NCI-H446 treated with DMSO at 0.1 percent for 48 hours (cell line): ENCODE data around the gene AUTS2.
A peak's percentile ranks its signal among the peaks of the same experiment; 100 is the strongest.

Source experiments
- DNase-seq: peaks from one replicate; lab custom pipeline; 2025; lab: John Stamatoyannopoulos, UW

Gene AUTS2

DNA sequence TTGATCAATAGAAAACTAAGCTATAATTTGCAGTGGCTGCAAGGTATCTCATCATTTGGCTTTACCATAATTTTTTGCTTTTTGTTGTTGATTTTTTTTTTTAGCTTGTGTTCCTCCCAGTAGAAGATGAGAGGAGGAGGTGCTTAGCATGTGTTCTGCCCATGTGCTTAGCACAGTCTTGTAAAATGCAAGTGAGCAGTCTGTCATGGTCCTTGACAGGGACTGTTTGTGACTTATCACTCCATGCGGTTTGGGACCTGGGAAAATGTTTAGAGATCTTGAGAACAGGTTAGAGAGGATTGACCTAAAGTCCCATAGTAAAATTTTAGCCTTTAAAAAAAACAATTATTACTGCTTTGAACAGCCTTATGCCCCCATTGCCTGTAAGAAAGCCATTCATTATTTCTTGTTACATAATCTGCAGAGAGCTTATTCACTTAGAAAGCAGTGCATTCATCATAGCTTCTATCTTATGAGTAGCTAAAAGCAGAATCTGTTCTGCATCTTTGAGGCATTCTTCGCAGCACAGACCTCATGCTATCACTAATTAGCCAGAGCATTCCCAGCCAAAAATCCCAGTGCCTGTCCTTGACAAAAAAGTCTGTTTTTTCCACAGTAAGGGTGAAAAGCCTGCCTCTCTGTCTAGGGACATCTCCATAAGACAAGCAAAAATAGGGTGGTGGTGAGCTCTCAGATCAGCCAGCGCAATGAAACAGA lies 784.9 kb downstream of the AUTS2 start:
- peak; percentile 45 for DNase-seq

- DNase-seq = peak; percentile 91
These were observed 785.7 kb downstream of the AUTS2 start for GRCh38 chr7:70384024-70384423.

DNA sequence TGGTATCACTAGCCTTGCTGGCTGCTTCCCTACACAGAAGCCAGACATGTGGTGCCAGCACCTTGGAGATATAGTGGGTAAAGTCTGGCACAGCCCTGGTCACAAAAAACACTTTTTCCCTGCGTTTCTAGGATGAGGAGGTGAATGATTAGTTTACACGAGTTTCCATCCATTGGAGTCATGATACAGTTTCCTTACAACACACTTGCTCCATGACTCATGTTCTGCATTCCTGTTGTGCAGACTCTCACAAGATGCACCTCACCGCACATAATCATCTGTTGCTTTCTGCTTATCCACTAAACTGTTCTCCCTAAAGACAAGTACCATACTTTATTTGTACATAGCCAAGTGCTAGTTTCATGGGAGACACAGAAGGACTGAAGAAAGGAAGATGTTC lies 786.6 kb downstream of the AUTS2 start:
- peak; percentile 43 for DNase-seq

DNA sequence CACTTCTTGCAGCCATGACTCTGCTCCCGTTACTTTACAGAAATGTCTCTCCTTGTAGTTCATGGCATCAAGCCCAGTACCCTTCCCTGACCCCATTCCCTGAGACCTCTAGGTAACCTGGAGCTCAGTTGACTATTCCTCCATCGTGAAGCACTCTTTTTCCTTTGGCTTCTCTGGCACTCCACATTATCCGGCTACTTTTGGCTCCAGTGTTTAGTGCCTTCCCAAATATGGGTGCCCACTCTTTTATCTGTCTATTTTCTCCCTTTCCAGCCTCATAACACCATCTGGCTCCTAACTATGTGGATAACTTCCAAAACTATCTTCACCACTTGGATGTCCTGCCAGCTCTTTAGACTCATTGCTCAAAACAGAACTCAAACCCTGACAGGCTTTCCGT lies 788.9 kb downstream of the AUTS2 start:
- peak; percentile 92 for DNase-seq

- DNase-seq = no peak
These were observed 791.4 kb downstream of the AUTS2 start for GRCh38 chr7:70389531-70390151.

- no peak for DNase-seq
These were observed 792.0 kb downstream of the AUTS2 start for GRCh38 chr7:70390251-70390650.

GRCh38 chr7:70392256-70392876 lies 794.1 kb downstream of the AUTS2 start:
- peak; percentile 12 for DNase-seq

DNA sequence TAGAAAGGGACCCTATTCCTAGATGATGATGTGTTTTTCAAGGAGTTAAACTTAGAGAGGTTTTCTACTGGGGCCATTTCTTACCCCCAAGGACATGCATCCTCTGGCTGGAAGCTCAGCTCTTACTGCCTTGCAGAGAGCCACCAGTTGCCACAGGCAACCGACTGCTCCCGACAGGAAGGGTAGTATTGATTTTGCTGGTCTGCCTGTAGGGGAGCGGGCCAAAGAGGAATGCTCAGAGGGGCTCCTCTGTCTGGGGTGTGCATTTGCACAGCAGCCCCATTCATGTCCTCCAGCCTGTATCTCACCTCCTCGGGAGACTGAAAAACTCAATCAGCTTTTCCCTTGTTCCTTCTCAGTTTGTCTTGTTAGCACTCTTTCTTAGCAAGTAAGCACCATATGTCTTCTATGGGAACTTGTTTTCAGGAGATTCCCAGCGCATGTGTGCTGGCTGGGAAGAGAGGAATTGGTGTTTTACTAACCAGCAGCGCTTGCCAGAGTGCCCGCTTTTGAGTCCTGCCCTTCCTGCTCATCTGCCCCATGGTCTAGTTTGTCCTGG lies 794.7 kb downstream of the AUTS2 start:
- no peak for DNase-seq

DNA sequence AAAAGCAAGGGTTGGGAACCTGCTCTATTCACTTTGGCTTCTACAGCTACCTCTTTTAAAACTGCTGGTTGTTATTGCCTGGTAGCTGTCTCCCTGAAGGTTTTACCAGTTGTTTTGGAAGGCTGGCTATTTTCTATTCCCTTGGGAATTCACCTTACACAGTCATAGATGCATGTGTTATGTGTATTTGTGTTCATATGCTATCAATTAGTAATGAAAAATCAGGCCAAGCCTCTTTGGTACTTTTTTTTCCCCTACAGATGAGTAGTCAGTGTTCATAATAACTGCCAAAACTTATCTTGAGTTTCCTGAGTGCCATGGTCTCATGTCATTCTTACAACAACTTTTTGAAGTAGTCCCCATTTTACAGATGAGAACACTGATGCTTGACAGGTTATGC lies 795.7 kb downstream of the AUTS2 start:
- DNase-seq = no peak

- DNase-seq = no peak
These were observed 802.6 kb downstream of the AUTS2 start for GRCh38 chr7:70400829-70401380.

- no peak for DNase-seq
These were observed 803.8 kb downstream of the AUTS2 start for GRCh38 chr7:70402069-70402468.

GRCh38 chr7:70405241-70405640 lies 807.0 kb downstream of the AUTS2 start:
- no peak for DNase-seq

DNA sequence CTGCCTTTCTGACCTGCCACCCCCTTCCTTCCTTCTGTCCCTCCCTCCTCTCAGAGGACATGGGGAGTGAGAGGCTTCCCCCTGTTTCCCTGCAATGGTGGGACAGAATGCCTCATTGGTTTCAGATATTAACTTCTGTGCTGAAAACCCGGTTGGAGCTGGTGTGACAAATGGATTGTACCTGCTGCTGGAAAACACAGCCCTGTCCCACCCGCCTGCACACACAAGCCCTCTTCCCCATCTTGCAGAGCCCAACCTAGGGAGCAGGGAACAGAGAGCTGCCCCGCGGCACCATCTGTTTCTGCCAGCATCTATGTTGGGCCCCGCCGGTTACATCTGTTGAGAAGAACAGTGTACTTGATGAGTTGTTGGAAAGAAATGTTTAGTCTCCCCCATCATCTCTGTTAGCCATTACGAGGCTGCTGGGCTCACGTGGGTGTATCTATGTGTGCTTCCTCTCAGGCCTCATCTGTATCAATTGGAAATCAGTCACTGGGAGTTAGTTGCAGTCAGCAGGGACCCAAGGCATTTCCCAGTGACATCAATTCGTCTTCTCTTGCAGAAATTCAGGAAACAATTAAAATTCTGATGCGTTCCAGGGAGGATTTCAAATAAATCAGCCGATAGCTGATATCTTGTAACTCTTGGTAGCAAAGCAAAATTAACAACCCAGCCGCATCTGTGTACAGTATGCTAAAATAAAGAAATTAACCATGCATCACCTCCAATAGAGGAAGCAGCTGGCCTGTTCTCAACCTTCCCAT lies 808.1 kb downstream of the AUTS2 start:
- DNase-seq = peak; percentile 65

GRCh38 chr7:70406950-70407209 lies 808.6 kb downstream of the AUTS2 start:
- peak; percentile 67 for DNase-seq

- DNase-seq = no peak
These were observed 810.2 kb downstream of the AUTS2 start for GRCh38 chr7:70408477-70408876.

DNA sequence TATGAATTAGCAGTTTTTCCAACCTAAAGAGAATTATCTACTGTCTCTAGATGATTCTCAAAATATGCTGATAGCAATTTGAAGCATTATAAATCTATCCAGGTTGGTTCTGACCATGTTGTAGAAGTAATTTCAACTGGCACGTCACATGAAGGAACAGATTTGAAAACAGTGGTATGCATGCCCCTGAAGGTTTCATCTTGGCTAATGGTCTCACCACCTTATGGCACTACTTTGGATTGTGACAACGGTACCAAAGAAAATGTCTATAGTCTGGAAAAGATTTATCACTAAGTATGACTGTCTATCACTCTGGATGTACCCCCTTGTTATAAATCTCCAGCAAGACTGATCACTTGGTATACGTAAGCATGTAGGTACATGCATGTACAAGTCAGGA lies 810.6 kb downstream of the AUTS2 start:
- DNase-seq = no peak

DNA sequence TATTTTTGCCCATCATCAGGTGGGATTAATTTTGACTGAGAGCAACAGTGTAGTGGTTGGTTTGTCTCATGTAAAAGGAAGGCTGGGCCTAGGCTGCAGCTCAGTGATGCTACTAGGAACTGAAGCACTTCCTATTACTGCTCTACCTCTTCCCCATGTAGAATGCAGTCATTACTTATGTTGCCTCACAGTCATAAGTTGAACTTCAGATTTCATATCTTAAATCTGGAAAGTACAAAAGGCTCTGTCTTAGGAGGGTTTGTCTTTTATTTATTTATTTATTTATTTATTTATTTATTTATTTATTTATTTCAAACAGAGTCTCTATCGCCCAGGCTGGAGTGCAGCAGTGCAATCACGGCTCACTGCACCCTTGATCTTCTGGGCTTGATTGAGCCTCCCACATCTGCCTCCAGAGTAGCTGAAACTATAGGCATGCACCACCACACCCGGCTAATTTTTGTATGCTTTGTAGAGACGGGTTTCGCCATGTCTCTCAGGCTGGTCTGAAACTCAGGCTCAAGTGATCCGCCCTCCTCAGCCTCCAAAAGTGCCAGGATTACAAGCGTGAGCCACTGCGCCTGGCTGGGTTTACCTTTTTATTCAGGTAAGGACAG lies 812.0 kb downstream of the AUTS2 start:
- no peak for DNase-seq

DNA sequence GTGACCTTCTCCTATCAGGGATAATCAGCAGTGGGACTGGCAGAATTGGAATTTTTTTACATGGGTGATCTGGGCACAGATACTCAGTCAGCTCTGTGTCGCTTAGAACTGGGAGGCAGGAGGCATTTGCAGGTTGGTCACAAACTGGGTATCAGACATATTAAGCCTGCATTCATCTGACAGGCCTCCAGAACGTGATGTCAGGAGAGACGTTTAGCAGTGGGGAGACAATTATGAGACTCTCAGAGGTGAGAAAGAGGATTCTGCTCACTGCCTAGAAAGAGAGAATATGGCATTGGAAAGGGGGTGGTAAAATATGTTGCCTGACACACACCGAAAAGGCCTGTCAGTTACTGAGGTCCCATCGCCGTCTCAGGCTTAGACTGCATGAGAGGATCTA lies 816.1 kb downstream of the AUTS2 start:
- DNase-seq = no peak

- DNase-seq = no peak
These were observed 817.1 kb downstream of the AUTS2 start for GRCh38 chr7:70415179-70415972.

DNA sequence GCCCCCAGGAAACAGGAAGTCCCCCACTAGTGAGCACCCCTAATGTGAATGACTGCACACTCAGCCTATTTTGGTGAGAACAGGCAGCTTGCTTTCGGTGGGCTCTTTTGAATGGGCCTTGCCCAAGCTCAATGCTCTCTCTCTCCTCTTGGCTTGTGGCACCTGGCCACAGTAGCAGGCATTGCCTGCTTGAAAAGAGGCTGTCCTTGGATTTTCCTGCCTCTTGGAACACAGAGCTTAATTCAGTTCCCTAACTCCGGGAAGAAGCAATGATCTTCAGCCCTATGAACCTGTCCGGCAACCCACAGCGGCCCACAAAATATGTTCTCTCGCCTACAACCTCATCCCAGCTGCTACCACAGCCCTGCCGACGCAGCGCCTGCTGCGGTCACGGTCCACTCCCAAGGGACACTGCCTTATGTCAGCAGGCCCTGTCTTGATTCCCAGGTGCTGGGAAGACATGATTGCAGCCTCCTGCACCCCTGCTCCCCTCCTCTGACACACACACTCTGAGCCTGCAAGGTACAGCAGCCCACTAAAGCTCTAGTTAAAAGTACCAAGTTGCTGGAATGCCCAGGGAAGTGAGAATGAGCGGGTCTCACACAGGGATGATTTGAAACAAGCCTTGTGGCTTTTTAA lies 818.2 kb downstream of the AUTS2 start:
- no peak for DNase-seq
